Measurements from ENCODE around the gene INTS15.
"Not testable (repeated sequence)": the region's sequence is repeated elsewhere in the genome, so short reads cannot be mapped to it uniquely, and the experiment has no call there.

Gene INTS15

GRCh38 chr7:6589829-6590644, at the start of gene INTS15:
Gene INTS15 (plus strand): TSS chr7:6590021. CDS start chr7:6590284, 263 bp downstream.
- DNase-seq, result peak; percentile 87

GRCh38 chr7:6542368-6542767, 47.5 kb upstream of the INTS15 start:
- no peak for DNase-seq

GRCh38 chr7:6545398-6546126, 44.3 kb upstream of the INTS15 start:
- DNase-seq, result no peak

GRCh38 chr7:6546498-6547251, 43.1 kb upstream of the INTS15 start:
- no peak for DNase-seq

GRCh38 chr7:6547400-6547799, 42.4 kb upstream of the INTS15 start:
- DNase-seq, result no peak

- no peak for DNase-seq
Measured at GRCh38 chr7:6551016-6551511, 38.8 kb upstream of the INTS15 start, which contains the start of gene GRID2IP. Gene GRID2IP (minus strand): TSS chr7:6551461. CDS start chr7:6551436, 25 bp downstream.

- DNase-seq, result no peak
Measured at GRCh38 chr7:6553448-6554044, 36.3 kb upstream of the INTS15 start.

- DNase-seq, result no peak
Measured at GRCh38 chr7:6554848-6555247, 35.0 kb upstream of the INTS15 start.

- no peak for DNase-seq
Measured at GRCh38 chr7:6556196-6556595, 33.6 kb upstream of the INTS15 start.

GRCh38 chr7:6558837-6559236, 31.0 kb upstream of the INTS15 start:
- DNase-seq, result no peak

- DNase-seq, result no peak
Measured at GRCh38 chr7:6559896-6560295, 29.9 kb upstream of the INTS15 start.

- DNase-seq, result no peak
Measured at GRCh38 chr7:6562106-6562505, 27.7 kb upstream of the INTS15 start.

- no peak for DNase-seq
Measured at GRCh38 chr7:6563936-6564770, 25.7 kb upstream of the INTS15 start.

- DNase-seq, result no peak
Measured at GRCh38 chr7:6565655-6566054, 24.2 kb upstream of the INTS15 start.

GRCh38 chr7:6567886-6568285, 21.9 kb upstream of the INTS15 start:
- DNase-seq, result no peak

- no peak for DNase-seq
Measured at GRCh38 chr7:6571160-6571779, 18.6 kb upstream of the INTS15 start.

GRCh38 chr7:6575281-6576023, 14.4 kb upstream of the INTS15 start:
- no peak for DNase-seq

- no peak for DNase-seq
Measured at GRCh38 chr7:6576024-6576866, 13.6 kb upstream of the INTS15 start.

GRCh38 chr7:6576867-6577368, 12.9 kb upstream of the INTS15 start:
- not testable (repeated sequence) for DNase-seq
